Hematopoietic multipotent progenitor cell (in vitro differentiated cells): ENCODE measurements around the gene CAMKMT. TPM values are rescaled to one million over a fixed set of nuclear protein-coding genes. Genes with fewer than 3 reads are reported as not detected.

Experiments
- DNase-seq, 3 donors: peaks; one replicate each; pipeline ENCODE4 v3.0.0-alpha.2; 2011 to 2015; ENCODE audit warnings: low read depth in 2 of 3, low spot score in 2 of 3
- total RNA-seq: library from RNA; depleted of rRNA; stranded (reverse); fragments of >200 nt; gene quantifications from one replicate; pipeline ENCODE4 v1.2.3, GENCODE V29; 2012

CAMKMT gene
- total RNA-seq, 1 donor = 3.8 TPM

DNA sequence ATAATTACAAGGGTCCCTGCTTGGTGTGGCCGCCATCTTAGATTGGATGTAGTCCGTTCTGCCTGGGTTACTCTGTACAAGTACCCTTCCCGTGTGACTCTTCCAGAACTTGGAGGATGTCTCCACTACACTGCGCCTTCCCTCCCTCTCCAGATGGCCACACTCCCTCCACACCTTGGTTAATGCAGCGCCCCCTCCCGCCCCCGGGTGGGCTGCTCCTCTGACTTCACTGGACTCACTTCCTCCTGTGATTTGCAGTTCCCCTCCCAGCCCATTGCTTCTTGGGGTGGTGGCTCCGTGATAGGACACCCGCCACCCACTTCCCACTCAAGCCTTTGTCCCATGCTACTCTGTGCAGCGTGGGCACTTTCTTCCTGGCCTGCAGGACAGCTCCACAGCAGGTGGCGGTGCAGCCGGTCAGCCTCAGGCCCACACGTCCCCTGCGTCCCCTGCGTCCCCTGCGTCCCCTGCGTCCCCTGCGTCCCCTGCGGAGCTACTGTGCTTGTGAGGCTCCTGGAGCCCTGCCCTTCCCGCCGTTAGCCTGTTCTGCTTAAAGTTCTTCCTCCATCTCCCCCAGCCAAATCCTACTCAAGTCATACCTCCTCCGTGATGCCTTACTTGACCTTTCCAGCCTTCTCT lies 449.3 kb downstream of the CAMKMT start:
- no peak for DNase-seq

GRCh38 chr2:44813165-44813564 lies 451.4 kb downstream of the CAMKMT start:
- no peak for DNase-seq

GRCh38 chr2:44813658-44814057 lies 451.9 kb downstream of the CAMKMT start:
- DNase-seq = no peak

GRCh38 chr2:44817256-44817655 lies 455.5 kb downstream of the CAMKMT start:
- no peak for DNase-seq

GRCh38 chr2:44817673-44818335 lies 456.1 kb downstream of the CAMKMT start:
- no peak for DNase-seq

DNA sequence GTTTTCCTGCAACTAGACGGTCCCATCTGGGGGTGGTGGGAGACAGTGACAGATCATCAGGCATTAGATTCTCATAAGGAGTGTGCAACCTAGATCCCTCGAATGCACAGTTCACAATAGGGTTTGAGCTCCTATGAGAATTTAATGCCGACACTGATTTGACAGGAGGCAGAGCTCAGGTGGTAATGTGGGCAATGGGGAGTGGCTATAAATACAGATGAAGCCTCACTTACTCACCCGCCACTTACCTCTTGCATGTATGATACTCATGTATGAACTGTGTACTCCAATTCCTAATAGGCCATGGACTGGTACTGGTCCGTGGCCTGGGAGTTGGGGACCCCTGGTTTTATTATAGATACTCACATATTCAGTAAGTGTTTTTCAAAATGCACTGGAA lies 457.3 kb downstream of the CAMKMT start:
- no peak for DNase-seq

GRCh38 chr2:44821500-44821899 lies 459.8 kb downstream of the CAMKMT start:
- DNase-seq = no peak

- no peak for DNase-seq
Measured at GRCh38 chr2:44822174-44822573, 460.4 kb downstream of the CAMKMT start.

Other genes with a start within 250 kb of the CAMKMT start
- gene PPM1B, start 193.1 kb upstream of the CAMKMT start, total RNA-seq = 23.4 TPM
- gene SLC3A1, start 86.5 kb upstream of the CAMKMT start, total RNA-seq = under 0.01 TPM
- gene PREPL, start 453 bp upstream of the CAMKMT start, total RNA-seq = 5.7 TPM